ENCODE data around the gene TAX1BP3.

- TF ChIP-seq CTCF (conservative IDR thresholded peaks at IDR 0.05; ENCODE audit: low read length) (peak; percentile 95), EZH2phosphoT487 (IDR thresholded peaks at IDR 0.05; ENCODE audit: borderline replicate concordance, low read depth, low read length) (no peak)
Observed at GRCh38 chr17:3683054-3683511, 14.7 kb upstream of the TAX1BP3 start.

Measured in OCI-LY7 (cell line).